NCI-H2081 (cell line): ENCODE measurements around the gene PTPN5.
"Not testable (repeated sequence)": the region's sequence is repeated elsewhere in the genome, so short reads cannot be mapped to it uniquely, and the experiment has no call there.

Experiments used
- DNase-seq, 2 experiments: peaks; one replicate each; lab custom pipeline; 2025; lab: John Stamatoyannopoulos, UW

Gene PTPN5

GRCh38 chr11:18682466-18682865 is 109.1 kb downstream of the PTPN5 start:
- DNase-seq: no peak

DNA sequence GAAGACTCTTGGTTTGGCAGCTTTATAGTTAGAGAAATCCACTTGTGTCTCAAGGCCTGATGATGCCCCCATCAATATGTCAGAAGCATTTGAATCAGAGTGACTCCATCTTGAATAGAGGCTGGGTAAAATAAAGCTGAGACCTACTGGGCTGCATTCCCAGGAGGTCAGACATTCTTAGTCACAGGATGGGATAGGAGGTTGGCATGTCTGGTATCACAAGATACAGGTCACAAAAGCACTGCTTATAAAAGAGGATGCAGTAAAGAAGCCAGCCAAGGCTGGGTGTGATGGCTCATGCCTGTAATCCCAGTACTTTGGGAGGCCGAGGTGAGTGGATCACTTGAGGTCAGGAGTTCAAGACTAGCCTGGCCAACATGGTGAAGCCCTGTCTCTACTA is 109.6 kb downstream of the PTPN5 start:
- not testable (repeated sequence) for DNase-seq
